Suppressor macrophage treated with lipopolysaccharide for 4 hours (primary cell): ENCODE data around the gene SELENOS.

Experiments used
- DNase-seq: peaks from one replicate; pipeline ENCODE4 v3.0.0-alpha.2; 2020

The SELENOS gene

DNA sequence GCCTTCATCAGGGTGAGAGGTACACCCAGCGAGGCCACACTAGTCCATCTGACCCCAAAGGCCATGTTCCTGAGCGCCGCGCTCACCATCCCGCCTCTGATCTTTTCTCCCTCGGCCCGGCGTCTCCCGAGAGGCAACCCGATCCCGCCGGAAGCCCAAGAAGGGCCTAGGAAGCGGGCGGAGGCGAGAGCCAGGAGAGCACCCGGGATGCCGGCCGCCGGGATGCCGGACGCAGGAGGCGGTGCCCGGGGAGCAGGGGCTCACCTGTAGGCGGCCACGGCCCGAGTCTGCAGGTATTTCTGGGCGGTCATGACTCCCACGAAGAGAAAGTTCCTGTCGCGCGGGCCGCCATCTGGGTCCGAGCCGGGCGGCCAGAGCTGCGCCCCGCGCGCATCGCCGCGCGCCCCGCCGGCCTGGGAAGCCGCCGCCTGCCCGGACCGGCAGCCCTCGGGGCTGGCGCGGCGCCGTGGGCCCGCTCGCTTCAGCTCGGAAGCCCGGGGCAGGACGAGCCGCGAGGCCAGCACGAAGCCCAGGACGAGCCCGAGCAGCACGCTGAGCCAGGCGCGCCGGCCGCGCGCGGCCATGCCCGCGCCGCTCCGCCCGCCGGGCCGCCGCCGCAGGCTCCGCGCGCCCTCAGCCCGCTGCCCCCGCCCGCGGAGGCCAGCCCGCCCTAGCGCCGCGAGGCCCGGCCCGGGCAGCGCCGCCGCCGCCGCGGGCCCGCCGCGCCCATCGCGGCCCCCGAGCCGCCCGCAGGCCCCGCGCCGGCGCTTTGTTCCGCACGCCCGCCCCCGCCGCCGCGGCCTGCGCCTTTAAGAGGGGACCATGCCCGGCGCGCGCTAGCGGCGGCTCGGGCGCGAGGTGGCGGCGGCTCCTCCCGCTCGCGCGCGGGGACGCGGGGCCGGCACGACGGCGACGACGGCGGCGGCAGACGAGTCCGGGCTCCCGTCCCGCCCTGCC, 26.1 kb downstream of the SELENOS start:
- peak; percentile 75 for DNase-seq

DNA sequence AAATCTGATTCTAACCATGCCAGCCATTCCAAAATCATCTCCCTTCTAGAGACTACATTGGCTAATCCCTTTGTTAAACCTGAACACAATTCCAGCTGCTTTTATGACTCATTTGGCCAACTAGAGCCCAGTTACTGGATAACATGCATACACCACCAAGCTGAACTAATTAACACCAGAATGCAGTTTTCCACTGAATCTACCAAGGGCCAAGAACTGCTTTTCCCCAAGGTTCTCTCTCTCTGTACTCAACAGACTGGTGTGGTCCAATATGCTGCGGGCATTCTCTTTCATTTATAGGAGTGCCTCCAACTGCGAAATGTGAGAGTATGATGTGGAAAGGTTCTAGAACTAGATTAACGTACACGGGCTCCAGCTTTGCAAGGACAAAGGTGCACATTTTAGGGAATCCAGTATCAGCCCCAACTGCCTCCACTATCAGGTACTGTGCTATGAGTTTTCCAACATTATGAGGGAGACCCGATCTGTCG, 26.9 kb downstream of the SELENOS start:
- DNase-seq, result no peak

DNA sequence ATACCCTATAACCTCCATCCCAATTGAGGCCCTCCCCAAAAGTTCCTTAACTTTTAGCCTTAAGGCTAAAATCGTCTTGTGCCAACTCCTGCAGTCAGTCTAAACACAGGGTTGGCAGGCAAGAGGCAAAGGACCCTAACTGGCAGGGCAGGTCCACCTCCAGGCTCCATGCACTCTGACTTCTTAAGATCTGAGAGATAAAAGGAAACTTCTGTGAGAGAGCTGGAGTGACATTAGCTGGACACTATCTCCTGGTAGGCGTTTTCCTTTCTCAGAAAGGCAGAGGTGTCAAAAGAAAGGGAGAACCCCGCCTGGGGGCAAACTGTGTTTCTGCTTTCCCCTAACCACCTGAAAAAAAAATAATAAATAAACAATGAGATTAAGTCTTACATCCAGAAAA, 29.0 kb downstream of the SELENOS start:
- no peak for DNase-seq

DNA sequence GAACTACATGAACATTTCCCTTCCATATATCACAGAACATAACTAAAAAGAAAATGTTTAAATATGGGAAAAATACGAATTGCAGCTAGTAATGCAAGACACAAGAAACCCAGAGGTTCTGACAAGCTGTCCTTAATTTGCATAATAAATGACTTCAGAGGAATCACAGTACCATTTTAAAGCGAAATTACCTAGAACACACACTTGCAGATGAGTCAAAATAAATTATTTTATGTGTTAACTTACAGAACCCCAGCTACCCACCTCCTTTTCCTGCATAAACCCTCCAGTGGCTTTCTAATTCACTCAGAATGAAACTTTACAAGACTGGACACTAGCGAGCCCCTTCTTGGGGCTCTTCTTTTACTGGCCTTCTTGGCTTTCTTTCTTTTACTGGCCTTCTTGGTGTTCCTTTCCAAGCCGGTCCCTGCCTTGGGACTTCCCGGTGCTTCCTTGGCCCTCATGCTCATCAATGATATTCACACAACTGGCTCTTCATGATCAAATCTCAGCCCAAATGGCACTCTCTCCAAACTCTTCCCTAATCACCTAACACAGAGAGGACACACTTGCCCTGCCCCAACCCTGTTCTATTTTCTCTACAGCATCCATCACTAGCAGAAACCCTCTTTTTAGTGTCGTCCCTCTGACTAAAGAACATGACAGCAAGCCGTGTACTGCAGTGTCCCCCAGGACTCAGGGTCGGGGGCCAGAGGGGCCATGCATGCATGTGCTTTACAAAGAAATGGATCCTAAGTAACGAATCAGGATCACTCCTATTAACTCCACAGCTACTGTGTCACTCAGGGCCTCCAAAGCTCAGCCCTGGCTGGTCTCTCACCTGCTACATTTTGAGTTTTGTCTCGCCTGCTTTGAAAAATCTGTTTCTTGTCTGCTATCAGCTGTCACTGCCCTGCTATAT, 30.2 kb downstream of the SELENOS start:
- no peak for DNase-seq

DNA sequence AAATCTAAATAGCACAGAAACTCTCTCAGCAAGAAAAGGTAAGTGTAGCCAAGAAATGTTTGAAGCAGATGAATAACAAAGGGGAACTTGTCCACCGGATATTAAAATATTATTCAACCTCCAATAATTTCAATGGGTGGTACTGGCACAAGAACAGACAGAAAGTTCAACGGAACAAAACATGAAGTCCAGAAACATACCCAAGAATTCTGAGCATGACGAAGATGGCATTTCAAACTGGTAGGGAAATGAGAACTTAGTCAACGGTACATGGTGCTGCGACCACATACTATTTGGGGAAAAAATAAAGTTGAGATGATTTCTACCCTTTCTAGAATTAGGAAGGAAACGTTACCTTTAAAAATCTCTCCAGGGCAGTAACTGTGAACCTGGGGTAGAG, 30.9 kb downstream of the SELENOS start:
- DNase-seq, result no peak

DNA sequence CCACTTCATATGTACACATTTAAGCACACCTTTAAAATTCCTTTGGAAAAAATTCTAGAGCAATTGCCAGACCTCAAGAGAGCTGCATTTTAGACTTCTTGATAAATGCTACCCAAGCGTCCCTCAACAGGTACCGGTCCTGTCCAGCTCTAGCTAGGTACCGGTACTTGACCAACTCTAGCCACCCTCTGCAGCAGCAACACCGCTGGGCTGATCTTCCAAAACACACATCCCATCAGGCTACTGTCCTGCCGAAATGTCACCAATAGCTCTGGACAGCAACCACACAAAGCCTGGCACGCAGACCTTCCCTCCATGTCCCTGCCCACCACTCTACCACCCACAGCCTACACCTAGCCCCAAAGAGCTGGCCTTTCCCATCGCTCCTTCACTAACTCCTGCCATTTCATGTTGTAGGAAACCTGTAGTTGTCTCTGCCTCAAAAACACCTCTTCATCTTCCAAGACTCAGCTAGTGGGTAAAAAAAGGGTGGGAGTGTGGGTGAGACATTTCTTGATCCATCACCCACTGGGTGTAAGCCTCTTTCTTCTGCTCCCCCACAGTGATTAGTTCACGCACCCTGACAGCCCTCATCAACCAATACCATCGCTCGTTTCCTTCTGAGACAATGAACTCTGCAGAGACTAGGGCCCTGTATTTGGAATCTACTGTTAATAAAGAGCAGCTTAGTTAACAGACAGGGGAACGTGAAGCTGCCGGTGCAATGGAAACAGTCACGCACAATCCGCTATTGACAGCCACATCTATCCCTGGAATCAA, 32.2 kb downstream of the SELENOS start:
- no peak for DNase-seq

DNA sequence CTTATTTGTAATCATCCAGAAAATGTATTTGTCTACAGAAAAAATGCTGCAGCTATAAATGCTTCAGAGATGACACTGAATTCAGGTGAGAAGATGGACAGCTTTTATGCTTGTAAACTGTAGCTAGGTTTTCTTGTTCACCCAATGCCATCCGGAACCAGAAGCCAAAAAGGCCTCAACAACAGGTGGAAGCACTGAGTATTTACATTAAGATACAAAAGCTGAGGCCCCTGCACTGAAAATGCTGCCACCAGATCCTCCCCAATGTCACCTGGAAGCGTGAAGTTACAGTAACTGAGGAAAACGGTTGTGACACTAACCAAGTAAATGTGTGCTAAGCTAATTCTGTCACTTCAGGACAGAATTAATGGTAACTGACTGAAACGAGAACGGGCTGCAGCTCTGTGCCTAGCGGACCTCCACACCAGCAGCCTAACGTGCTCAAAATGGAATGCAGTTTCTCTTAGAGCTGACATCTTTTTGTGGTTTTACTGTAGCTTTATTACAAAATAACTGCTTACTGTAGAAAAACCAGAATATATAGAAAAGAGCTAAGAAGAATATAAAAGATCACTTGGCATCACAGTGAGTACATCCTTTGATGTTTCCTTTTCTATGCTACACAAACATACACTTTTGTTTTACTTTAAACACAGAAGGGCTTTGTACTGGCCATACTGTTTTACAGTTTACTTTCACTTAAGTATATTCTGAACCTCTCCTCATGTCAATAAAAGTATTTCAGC, 33.1 kb downstream of the SELENOS start:
- no peak for DNase-seq

DNA sequence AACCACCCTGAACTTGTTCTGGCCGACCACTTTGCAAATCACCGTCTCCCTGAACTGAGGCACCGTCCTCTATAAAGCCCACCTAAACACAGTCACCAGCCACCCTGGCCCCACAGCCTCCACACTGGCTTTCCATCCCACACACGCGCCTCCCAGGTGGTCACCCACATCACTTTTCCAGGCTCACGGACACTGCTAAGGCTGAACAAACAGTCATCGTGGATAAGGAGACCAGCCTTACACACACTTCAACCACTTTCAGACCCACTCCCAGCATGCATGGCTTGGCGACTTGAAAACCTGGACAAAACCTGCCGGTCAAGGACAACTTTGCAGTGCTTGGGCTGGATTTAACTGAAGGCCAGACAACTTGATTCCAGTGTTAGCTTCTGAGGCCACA, 33.9 kb downstream of the SELENOS start:
- no peak for DNase-seq

DNA sequence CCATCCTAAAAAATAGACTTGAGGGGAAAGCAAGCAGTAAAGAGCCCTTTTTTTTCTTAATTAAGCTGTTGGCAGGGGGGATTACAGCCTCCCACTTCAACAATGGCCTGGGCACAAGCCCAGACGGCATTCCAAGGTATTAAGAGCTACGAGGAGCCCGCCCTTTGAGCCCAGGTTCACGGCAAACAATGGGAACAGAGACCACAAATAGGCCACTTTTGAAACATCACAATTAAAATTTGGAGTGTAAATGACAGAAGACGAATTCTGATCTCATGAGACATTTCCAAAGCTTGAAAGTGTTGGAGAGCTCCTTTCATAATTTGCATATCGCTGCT, 34.3 kb downstream of the SELENOS start:
- no peak for DNase-seq

DNA sequence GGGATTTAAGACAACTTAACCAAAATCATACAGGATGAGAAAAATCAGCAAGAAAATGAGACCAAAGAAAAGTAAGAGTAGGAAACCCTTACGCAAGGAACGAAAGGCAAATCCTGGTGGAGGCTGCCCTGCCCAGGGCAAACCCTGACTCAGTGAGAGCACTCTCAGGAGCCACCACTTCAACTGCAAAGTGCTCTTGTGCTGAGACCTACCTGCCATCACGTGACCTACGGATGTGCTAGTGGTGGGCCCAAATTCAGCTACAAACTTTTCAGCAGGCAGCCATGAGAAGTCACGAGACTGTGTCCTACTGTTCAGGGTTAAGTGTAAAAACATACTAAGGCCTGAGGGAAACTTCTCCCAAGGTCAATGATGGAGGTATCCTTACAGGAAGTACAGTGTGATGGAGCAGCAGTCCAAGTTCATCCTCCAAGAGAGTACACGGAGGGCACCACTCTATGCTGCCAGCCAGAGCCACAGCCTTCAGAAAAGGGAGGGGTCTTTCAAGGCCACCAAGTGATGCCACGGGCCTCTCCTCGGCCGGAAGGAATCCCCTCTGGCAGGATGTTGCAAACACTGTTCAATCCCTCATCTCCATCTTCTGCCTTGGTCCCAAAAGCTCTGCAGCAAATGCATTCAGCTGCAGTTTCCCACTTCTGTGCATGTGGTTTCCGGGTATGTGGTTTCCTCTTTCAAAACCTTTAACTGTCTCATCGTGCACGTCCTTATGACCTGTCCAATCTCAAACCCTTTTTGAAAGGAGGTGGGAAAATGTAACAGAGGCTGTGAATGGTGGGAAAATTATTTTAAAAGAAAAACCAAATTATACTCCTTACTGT, 34.9 kb downstream of the SELENOS start:
- DNase-seq, result peak; percentile 79

DNA sequence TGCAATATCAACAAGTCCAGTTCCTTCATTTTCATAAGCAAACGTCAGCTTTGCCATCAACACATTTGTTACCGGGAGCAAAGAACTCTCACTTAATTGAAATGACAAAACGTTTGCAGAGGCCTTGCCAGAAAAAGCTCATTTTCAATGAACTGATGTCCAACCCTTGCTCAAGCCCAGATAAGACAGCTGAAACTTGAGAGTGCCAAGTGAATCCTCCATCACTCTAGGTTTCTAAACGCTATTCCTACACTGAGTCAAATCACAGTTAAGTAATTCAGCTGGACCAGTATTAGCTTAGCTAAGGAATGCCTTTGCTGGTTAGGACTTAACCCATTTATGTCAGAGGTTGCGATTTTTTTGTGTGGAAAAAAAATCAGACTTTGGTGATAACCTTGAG, 36.9 kb downstream of the SELENOS start:
- no peak for DNase-seq

DNA sequence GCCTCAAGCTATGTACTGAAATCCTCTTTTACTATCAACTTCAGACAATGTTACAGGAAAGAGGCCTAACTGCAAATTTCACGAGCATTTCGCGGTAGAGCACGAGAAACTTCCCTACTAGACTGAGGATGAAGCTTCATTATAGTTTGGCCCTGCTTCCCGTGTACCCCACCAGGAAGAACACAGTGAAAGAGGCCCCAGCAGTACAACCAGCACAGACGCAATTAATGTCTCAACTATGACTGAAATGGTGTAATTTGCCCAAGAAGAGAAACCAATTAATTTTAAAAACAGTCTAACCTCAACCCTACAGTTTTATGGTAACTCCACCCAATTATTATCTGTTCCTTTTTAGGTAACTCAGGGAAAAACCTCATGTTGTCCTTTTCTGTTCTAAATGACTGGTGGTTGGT, 37.6 kb downstream of the SELENOS start:
- DNase-seq, result peak; percentile 47

DNA sequence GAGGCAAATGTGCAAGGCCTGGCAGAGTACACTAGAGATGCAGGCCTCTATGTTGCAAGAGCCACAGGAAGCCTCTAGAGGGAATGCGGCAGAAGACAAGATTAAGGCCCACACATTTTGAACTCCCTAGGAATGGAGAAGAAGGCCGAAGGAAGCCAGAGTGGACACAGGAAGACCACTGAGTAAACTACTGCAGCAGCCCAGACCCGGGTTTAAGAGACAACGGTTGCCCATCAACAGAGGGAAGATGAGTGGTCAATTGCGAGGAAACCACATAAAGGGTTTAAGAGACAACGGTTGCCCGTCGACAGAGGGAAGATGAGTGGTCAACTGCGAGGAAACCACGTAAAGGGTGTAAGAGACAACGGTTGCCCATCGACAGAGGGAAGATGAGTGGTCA, 40.0 kb downstream of the SELENOS start:
- peak; percentile 40 for DNase-seq

DNA sequence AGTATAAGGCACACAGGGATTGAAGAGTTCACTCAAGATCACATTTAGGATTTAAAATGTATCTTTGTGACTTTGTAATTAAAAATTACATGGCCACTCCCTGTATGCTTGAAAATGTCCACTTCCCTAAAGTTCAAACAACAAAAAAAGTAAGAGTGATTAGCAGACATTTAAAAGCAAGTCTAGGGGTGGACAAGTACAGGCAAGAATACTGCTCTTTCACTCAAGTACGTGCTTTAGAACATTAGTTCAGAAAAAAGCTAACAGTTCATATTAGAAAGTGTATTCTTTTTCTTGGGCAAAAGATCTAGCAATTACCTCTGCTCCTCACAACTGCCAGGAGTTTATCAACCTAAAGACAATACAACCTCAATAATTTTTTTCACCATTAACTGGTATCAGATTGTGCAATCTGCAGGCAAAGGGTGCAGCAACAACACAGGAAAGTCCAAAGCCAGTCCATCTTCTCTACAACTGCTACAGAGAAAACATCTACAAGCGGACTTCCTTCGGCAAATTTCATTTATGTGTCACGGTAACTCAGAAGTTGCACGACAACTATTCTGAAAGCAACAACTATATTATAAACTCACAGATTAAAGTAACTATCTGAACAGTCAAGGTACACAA, 43.5 kb downstream of the SELENOS start:
- DNase-seq, result no peak

DNA sequence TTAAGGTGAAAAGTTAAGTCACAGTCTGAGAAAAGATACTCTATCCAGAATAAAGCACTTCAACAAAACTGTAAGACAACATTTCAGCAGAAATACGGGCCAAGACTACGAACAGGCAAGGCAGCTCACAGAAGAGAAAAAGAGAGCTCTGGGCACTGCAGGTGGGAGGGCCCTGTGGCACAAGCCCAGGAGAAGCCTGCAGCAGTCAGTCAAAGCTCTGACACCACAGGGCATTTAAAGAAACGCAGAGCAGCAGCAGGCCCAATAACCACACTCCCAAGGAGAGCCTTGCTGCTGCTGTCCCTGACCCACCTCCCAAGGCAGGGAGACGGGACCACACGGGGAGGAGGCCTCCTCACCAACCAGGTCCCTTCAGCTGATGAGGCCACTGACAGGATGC, 44.6 kb downstream of the SELENOS start:
- DNase-seq, result no peak

DNA sequence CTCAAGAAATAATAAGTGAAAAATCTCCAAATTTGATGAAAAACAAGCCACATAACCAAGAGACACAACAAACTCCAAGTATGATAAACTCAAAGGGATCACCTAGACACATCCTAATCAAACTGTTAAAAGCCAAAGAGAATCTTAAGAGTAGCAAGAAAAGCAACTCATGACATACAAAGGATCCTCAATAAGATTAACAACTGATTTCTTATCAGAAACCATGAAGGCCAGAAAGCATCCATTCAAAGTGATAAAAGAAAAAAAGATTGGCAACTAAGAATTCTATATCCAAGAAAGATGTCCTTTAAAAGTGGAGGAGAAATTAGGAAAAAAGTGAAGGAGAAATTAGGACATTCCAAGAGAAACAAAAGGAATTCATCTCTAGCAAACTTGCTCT, 49.0 kb downstream of the SELENOS start:
- no peak for DNase-seq

DNA sequence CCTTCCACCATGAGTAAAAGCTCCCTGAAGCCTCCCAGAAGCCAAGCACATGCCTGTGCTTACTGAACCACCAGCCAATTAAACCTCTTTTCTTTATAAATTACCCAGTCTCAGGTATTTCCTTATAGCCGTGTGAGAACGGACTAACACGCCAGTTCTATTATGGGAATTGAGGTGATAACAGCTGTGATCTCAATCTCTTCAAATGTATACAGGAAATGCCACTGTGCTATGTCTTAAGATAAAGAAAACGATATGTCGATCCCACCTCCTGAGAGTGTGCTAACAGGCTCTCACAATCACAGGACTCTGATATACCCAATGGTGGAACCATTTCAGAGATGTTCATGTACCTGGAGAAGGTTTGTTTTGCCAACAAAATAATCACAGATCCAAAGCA, 51.6 kb downstream of the SELENOS start:
- DNase-seq, result no peak
